ENCODE data around the gene MARCHF7.
A peak's percentile ranks its signal among the peaks of the same experiment; 100 is the strongest.
"Not testable (repeated sequence)": the region's sequence is repeated elsewhere in the genome, so short reads cannot be mapped to it uniquely, and the experiment has no call there.

The MARCHF7 gene

GRCh38 chr2:159716857-159717256, 4.6 kb downstream of the MARCHF7 start:
- no peak for DNase-seq (ENCODE audit: low spot score)

- no peak for DNase-seq (ENCODE audit: low spot score)
Measured at GRCh38 chr2:159720676-159721075, 8.4 kb downstream of the MARCHF7 start.

GRCh38 chr2:159722580-159722979, 10.3 kb downstream of the MARCHF7 start:
- DNase-seq (ENCODE audit: low spot score), result no peak

GRCh38 chr2:159724795-159725572, 12.7 kb downstream of the MARCHF7 start:
- not testable (repeated sequence) for DNase-seq (ENCODE audit: low spot score)

GRCh38 chr2:159725713-159726112, 13.4 kb downstream of the MARCHF7 start:
- no peak for DNase-seq (ENCODE audit: low spot score)

GRCh38 chr2:159728629-159729028, 16.3 kb downstream of the MARCHF7 start:
- DNase-seq (ENCODE audit: low spot score), result no peak

- DNase-seq (ENCODE audit: low spot score), result no peak
Measured at GRCh38 chr2:159735648-159736047, 23.3 kb downstream of the MARCHF7 start.

GRCh38 chr2:159736048-159736447, 23.7 kb downstream of the MARCHF7 start:
- DNase-seq (ENCODE audit: low spot score), result no peak

- no peak for DNase-seq (ENCODE audit: low spot score)
Measured at GRCh38 chr2:159737292-159737916, 25.1 kb downstream of the MARCHF7 start.

GRCh38 chr2:159737917-159738296, 25.6 kb downstream of the MARCHF7 start:
- DNase-seq (ENCODE audit: low spot score), result no peak

- no peak for DNase-seq (ENCODE audit: low spot score)
Measured at GRCh38 chr2:159738509-159739390, 26.4 kb downstream of the MARCHF7 start.

- DNase-seq (ENCODE audit: low spot score), result no peak
Measured at GRCh38 chr2:159742846-159743245, 30.5 kb downstream of the MARCHF7 start.

GRCh38 chr2:159744363-159744762, 32.1 kb downstream of the MARCHF7 start:
- DNase-seq (ENCODE audit: low spot score), result no peak

- not testable (repeated sequence) for DNase-seq (ENCODE audit: low spot score)
Measured at GRCh38 chr2:159745237-159745636, 32.9 kb downstream of the MARCHF7 start.

- no peak for DNase-seq (ENCODE audit: low spot score)
Measured at GRCh38 chr2:159748089-159748488, 35.8 kb downstream of the MARCHF7 start.

- DNase-seq (ENCODE audit: low spot score), result no peak
Measured at GRCh38 chr2:159750873-159751272, 38.6 kb downstream of the MARCHF7 start.

GRCh38 chr2:159753797-159754196, 41.5 kb downstream of the MARCHF7 start:
- peak; percentile 51 for DNase-seq (ENCODE audit: low spot score)

- no peak for DNase-seq (ENCODE audit: low spot score)
Measured at GRCh38 chr2:159755014-159755413, 42.7 kb downstream of the MARCHF7 start.

GRCh38 chr2:159755788-159756187, 43.5 kb downstream of the MARCHF7 start:
- DNase-seq (ENCODE audit: low spot score), result no peak

GRCh38 chr2:159758239-159758638, 45.9 kb downstream of the MARCHF7 start:
- no peak for DNase-seq (ENCODE audit: low spot score)

GRCh38 chr2:159758686-159759085, 46.4 kb downstream of the MARCHF7 start:
- DNase-seq (ENCODE audit: low spot score), result no peak

GRCh38 chr2:159759577-159759976, 47.3 kb downstream of the MARCHF7 start:
- DNase-seq (ENCODE audit: low spot score), result no peak

GRCh38 chr2:159760326-159760725, 48.0 kb downstream of the MARCHF7 start:
- no peak for DNase-seq (ENCODE audit: low spot score)

Data from pons (tissue), 1 donor.